ENCODE results near the gene CYP2A6. TPM values are rescaled to one million over a fixed set of nuclear protein-coding genes. Genes with fewer than 3 reads are reported as not detected.

CYP2A6 gene
- total RNA-seq, 1 experiment from 2014 or later, result 0.28 TPM

- no CpG with 5 or more reads among the region's 18 CpGs for WGBS (ENCODE audit: extremely low coverage, insufficient read length, low lambda C conversion rate)
- Histone ChIP-seq H2BK5ac (ENCODE audit: insufficient read length, low read length) (no peak overlapping the region), H3K18ac (ENCODE audit: insufficient read length, low read depth, low read length) (no peak overlapping the region), H3T11ph (ENCODE audit: low read length) (no peak overlapping the region), H2AFZ (ENCODE audit: low read length) (no peak overlapping the region), H4K8ac (replicated peaks; ENCODE audit: insufficient read length, low read depth, low read length) (no peak overlapping the region), H3K9me3 (ENCODE audit: control insufficient read depth, low read depth, low read length) (no peaks in the 10 kb centered on the region), H4K91ac (ENCODE audit: insufficient read length, low read depth, low read length) (no peak overlapping the region), H3K9ac (ENCODE audit: extremely low read depth, insufficient read length, low read length) (no peak overlapping the region), H3K27ac (ENCODE audit: insufficient read length, low read depth, low read length) (no peak overlapping the region), H2BK20ac (ENCODE audit: low read depth, low read length, poor library complexity, severe bottlenecking) (no peak overlapping the region), H3K79me1 (ENCODE audit: insufficient read depth, low read depth, low read length, poor library complexity, severe bottlenecking) (peaks cover 4% of the 10 kb centered on the region), H3K14ac (ENCODE audit: insufficient read depth, low read length) (no peak overlapping the region), H3K23ac (ENCODE audit: insufficient read length, low read depth, low read length) (no peak overlapping the region), H2BK15ac (ENCODE audit: low read depth, low read length) (no peak overlapping the region), H2BK120ac (ENCODE audit: low read depth, low read length, poor library complexity, severe bottlenecking) (no peak overlapping the region), H3K27me3 (ENCODE audit: insufficient read depth, low read length) (no peaks in the 10 kb centered on the region), H3K79me2 (ENCODE audit: insufficient read depth, low read length) (no peaks in the 10 kb centered on the region; the same call in 1 of the 2 replicates), H3K4me1 (ENCODE audit: insufficient read depth, low read length) (peaks cover 13% of the 10 kb centered on the region), H3K4ac (ENCODE audit: low read depth, low read length) (no peak overlapping the region), H2AK5ac (ENCODE audit: insufficient read length, low read length) (no peak overlapping the region), H4K20me1 (ENCODE audit: control insufficient read depth, insufficient read depth, insufficient read length) (peaks cover 2% of the 10 kb centered on the region), H3K4me2 (ENCODE audit: insufficient read depth, insufficient read length, low read length) (no peak overlapping the region), H3K23me2 (ENCODE audit: insufficient read length, low read depth, low read length, poor library complexity, severe bottlenecking) (peaks cover 12% of the 10 kb centered on the region), H4K5ac (ENCODE audit: insufficient read length, low read depth, low read length) (no peak overlapping the region), H2BK12ac (ENCODE audit: insufficient read length, low read depth, low read length) (no peak overlapping the region), H3K56ac (ENCODE audit: insufficient read length, low read depth, low read length) (no peak overlapping the region)
- peaks cover 67 to 73% of the 10 kb centered on the region in 2 experiments for H3K4me1 Mint-ChIP-seq
- peak; percentile 86 for DNase-seq
- TF ChIP-seq CTCF (conservative IDR thresholded peaks at IDR 0.05), result peak; percentile 64
- no peaks in the 10 kb centered on the region; a peak in 2 of 5 replicates for H3K9me3 Mint-ChIP-seq
- H3K27ac Mint-ChIP-seq, result peak overlapping the region; percentile 62 to 97 (median 89); a peak in 6 of 7 replicates
- peak overlapping the region in 1 of 2 experiments; percentile 74; a peak in 4 of 5 replicates for H3K4me3 Mint-ChIP-seq
- peaks cover 12% of the 10 kb centered on the region for H3K27me3 Mint-ChIP-seq (ENCODE audit: low read depth)
- H3K36me3 Mint-ChIP-seq (ENCODE audit: insufficient read depth in 1 of 3, low read depth in 3 of 3), result peaks cover 26 to 55% (median 42%) of the 10 kb centered on the region in 3 experiments; a peak in 6 of 7 replicates
These were observed 42.9 kb downstream of the CYP2A6 start for GRCh38 chr19:40807147-40808020.
